K562 treated with DMSO at 1 percent for 48 hours (cell line): ENCODE results near the gene RAB29. TPM values are rescaled to one million over a fixed set of nuclear protein-coding genes. Genes with fewer than 3 reads are reported as not detected.

Source experiments
- total RNA-seq: library from RNA; unstranded; fragments of 300-600 nt; gene quantifications from 2 replicates; pipeline ENCODE4 v1.2.3, GENCODE V29; 2022; ENCODE audit warnings: low replicate concordance; ENCODE audit errors: extremely low read depth

The RAB29 gene, protein sequence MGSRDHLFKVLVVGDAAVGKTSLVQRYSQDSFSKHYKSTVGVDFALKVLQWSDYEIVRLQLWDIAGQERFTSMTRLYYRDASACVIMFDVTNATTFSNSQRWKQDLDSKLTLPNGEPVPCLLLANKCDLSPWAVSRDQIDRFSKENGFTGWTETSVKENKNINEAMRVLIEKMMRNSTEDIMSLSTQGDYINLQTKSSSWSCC
- total RNA-seq: not detected in 2 replicates

DNA sequence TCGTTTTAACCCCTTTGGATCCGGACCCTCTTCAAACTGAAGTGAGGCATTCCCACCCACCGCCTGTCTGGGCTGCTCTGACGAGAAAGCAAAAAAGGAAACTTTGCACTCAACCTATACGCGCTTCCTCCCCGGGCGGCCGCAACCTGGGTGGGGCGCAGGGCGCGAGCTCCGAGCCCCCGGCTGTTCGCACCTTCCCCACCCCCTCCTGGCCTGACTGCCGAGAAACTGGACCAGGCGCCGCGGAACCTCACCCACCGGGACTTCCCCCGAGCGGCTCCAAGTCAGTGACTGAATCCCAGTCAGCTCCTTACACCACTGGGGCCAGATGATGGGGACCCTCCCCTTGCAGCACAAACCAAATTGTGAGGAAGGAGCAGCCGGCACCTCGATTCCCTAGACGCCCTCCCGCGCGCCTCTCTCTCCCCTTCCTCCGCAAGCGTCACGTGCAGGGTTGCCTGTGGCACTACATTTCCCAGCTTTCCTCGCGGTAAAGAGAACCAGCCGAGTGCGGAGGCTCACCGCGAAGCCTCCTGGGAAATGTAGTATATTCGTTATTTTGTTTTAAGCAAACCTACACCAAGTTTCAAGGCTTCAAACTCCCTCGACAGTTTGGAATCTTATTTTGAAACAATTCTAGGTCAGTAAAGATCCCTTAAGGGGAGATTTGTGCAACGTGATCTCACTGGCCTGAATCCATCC is at the start of gene RAB29:
Gene RAB29, minus strand, starts transcription at position 468 of the 702 bp plus-strand sequence. CDS start 526 bp downstream, outside the sequence.

GRCh38 chr1:205812878-205813754 is 37.8 kb upstream of the RAB29 start, which contains the start of gene SLC41A1:
SLC41A1 (minus strand) TSS chr1:205813198; CDS start chr1:205810441, 2,757 bp downstream.

DNA sequence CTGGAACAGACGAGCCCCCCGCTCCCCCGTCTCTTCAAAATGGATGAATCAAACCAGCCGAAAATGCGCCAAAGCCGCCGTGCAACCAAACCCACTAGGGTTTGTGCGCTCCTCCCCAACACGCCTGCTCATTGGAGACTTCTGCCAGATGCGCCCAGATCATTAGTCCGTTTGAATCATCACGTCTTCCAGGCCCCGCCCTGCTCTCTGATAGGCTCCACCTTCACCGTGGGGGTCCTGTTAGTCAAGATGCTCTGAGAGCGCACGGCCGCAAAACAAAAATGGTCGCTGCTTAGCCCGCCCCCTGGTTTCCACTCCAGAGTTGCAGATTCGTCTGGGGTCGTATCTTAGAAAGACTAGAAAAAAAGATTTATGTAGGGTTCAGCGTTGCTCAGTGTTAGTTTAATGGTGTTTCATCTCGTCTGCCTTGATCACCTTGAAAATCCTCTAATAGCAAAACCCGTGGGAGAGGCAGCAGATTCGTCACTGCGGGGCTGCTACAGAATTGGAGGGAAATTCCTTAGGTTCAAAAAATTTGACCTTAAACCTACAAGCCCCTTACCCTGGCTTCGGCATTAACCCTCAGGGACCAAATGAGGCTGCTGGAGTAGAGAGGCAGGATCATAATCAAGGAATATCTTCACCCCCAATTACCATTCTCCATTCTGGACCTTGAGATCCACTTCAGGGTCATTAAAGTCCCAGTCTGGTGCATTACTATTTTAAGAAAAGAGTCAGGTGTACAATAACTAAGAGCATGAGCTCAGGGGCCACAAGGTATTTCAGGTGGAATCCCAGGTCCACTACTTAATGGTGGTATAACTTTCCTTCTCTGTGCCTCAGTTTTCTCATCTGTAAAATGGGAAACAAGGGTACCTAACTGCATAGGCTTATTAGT is 24.9 kb downstream of the RAB29 start, which contains the start of gene NUCKS1:
Gene NUCKS1, minus strand, starts transcription at position 45 of the 898 bp plus-strand sequence. CDS start 209 bp downstream, outside the sequence.

Other genes starting within 250 kb of the RAB29 start
- gene ELK4, start 143.5 kb downstream of the RAB29 start, total RNA-seq: not detected in 2 replicates
- not detected in 2 replicates for gene SLC45A3, start 95.0 kb downstream of the RAB29 start, total RNA-seq
- not detected in 2 replicates for gene NUCKS1, start 25.3 kb downstream of the RAB29 start, total RNA-seq
- not detected in 2 replicates for gene SLC41A1, start 37.7 kb upstream of the RAB29 start, total RNA-seq
- gene PM20D1, start 74.7 kb upstream of the RAB29 start, total RNA-seq: not detected in 2 replicates
- not detected in 2 replicates for gene SLC26A9, start 168.0 kb upstream of the RAB29 start, total RNA-seq
- not detected in 2 replicates for gene RAB7B, start 227.9 kb upstream of the RAB29 start, total RNA-seq
- not detected in 2 replicates for gene CTSE, start 248.4 kb upstream of the RAB29 start, total RNA-seq